Measurements from ENCODE around the gene OR52B2.

OR52B2 gene

GRCh38 chr11:6170226-6170625 lies at the start of gene OR52B2:
Gene OR52B2, minus strand, starts transcription at chr11:6170326. Its CDS starts 0 bp downstream, at chr11:6170326.
- no peak for TF ChIP-seq CTCF (IDR thresholded peaks at IDR 0.05; ENCODE audit: low read depth, low read length, missing control alignments)
- no peak within 1 kb of the TSS for H3K4me3 ChIP-seq (replicated peaks; ENCODE audit: low read depth, low read length)
- DNase-seq (ENCODE audit: extremely low read depth, low read depth), result no peak

GRCh38 chr11:6219359-6219758 lies 49.2 kb upstream of the OR52B2 start:
- no peak for TF ChIP-seq CTCF (IDR thresholded peaks at IDR 0.05; ENCODE audit: low read depth, low read length, missing control alignments)
- H3K4me3 ChIP-seq (replicated peaks; ENCODE audit: low read depth, low read length), result no peak overlapping the region
- DNase-seq (ENCODE audit: extremely low read depth, low read depth), result peak; percentile 65

- no peak for TF ChIP-seq CTCF (IDR thresholded peaks at IDR 0.05; ENCODE audit: low read depth, low read length, missing control alignments)
- no peak overlapping the region for H3K4me3 ChIP-seq (replicated peaks; ENCODE audit: low read depth, low read length)
- no peak for DNase-seq (ENCODE audit: extremely low read depth, low read depth)
These were observed 47.6 kb upstream of the OR52B2 start for GRCh38 chr11:6217722-6218121.

DNA sequence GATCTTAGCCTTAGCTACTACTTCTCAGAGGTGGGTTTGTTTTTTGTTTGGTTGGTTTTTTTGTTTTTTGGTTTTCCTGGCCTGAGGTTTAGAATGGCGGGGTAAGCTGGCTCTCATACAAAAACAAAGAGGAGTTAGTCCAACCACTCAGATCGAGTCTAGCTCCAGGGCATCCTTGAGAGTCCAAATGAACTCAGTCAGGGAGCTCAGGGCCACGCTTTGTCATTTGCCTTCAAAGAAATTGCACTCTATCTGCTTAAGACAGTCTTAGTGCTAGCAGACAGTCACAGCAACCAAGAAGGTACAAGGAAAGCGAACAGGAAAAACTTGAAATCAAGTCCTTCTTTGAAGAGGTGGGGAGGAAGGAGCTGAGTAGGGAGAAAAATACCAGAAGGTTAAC lies 46.4 kb upstream of the OR52B2 start:
- no peak for DNase-seq (ENCODE audit: extremely low read depth, low read depth)
- TF ChIP-seq CTCF (IDR thresholded peaks at IDR 0.05; ENCODE audit: low read depth, low read length, missing control alignments), result no peak
- no peak overlapping the region for H3K4me3 ChIP-seq (replicated peaks; ENCODE audit: low read depth, low read length)

GRCh38 chr11:6214530-6214929 lies 44.4 kb upstream of the OR52B2 start:
- no peak for DNase-seq (ENCODE audit: extremely low read depth, low read depth)
- no peak for TF ChIP-seq CTCF (IDR thresholded peaks at IDR 0.05; ENCODE audit: low read depth, low read length, missing control alignments)

DNA sequence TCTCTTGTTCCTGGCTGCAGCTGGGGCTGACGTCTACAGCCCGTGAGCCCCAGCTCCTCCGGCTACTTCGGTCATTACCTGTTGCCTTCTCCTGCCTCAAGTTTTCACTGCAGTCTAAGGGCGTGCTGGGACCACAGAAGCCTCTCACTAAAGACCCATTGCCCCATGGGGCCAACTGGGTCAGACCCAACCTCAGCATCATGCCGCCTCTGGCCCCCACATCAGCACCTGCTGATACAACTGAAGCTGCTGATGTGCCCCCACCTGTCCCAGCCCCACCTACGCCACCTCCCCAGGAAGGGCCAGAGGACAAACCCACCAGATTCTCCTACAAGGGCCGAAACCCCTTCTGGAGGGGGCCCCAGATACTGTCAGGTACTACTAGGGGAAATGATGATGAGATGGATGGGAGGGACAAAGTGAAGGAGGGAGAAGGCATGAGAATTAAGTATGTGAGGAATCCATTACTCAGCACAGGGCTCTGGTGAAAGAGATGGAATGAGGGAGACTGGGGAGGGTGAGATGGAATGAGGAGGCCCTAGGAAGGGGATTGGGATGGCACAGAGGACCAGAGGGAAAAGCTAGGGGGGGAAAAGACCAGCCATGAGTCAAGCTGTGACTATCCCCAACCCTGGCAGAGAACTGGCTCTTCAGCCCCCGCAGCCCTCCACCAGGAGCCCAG lies 40.3 kb upstream of the OR52B2 start:
- DNase-seq (ENCODE audit: extremely low read depth, low read depth), result no peak

More at GRCh38 chr11:6214530-6214929, 44.4 kb upstream of the OR52B2 start:
- H3K4me3 ChIP-seq (replicated peaks; ENCODE audit: low read depth, low read length), result no peak overlapping the region

More for the DNA sequence above, 40.3 kb upstream of the OR52B2 start:
- H3K4me3 ChIP-seq (replicated peaks; ENCODE audit: low read depth, low read length), result no peak overlapping the region
- no peak for TF ChIP-seq CTCF (IDR thresholded peaks at IDR 0.05; ENCODE audit: low read depth, low read length, missing control alignments)

Measured in HFF-Myc (cell line).